ENCODE results near the gene CHD1L. TPM values are rescaled to one million over a fixed set of nuclear protein-coding genes. Genes with fewer than 3 reads are reported as not detected.
"Not testable (repeated sequence)": the region's sequence is repeated elsewhere in the genome, so short reads cannot be mapped to it uniquely, and the experiment has no call there.

Gene CHD1L
- total RNA-seq, 1 experiment from 2014 or later, result 64.2 TPM

DNA sequence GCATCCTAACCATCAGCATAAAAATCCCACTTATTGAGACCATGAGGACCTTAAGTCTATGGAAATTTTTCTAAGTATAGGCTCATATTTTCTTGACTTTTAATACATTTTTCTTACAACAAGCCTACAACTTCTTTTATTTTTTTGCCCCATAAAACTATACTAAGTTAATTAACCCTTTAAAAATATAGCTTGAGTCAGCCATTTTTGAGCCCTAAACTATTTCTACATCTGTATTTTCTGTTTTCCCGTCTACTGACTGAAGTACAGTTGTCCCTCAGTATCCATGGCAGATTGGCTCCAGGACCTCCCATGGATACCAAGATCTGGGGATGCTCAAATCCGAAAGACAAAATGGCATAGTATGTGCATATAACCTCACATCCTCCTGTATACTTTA, 55.0 kb downstream of the CHD1L start:
- Histone ChIP-seq H2BK5ac (ENCODE audit: insufficient read length, low read length) (no peak overlapping the region), H3K56ac (ENCODE audit: insufficient read length, low read depth, low read length) (no peak overlapping the region), H2BK12ac (ENCODE audit: insufficient read length, low read depth, low read length) (no peak overlapping the region), H4K8ac (replicated peaks; ENCODE audit: insufficient read length, low read depth, low read length) (no peak overlapping the region), H3K9me3 (ENCODE audit: control insufficient read depth, low read depth, low read length) (peaks cover 21% of the 10 kb centered on the region), H3K4me1 (ENCODE audit: insufficient read depth, low read length) (no peaks in the 10 kb centered on the region), H3K27me3 (ENCODE audit: insufficient read depth, low read length) (no peaks in the 10 kb centered on the region), H2BK20ac (ENCODE audit: low read depth, low read length, poor library complexity, severe bottlenecking) (no peak overlapping the region), H4K91ac (ENCODE audit: insufficient read length, low read depth, low read length) (no peak overlapping the region), H2AFZ (ENCODE audit: low read length) (no peak overlapping the region), H4K5ac (ENCODE audit: insufficient read length, low read depth, low read length) (no peak overlapping the region), H3K18ac (ENCODE audit: insufficient read length, low read depth, low read length) (no peak overlapping the region), H3K27ac (ENCODE audit: insufficient read length, low read depth, low read length) (no peak overlapping the region), H3K23me2 (ENCODE audit: insufficient read length, low read depth, low read length, poor library complexity, severe bottlenecking) (no peaks in the 10 kb centered on the region), H2BK15ac (ENCODE audit: low read depth, low read length) (no peak overlapping the region), H3K4ac (ENCODE audit: low read depth, low read length) (no peak overlapping the region), H3K23ac (ENCODE audit: insufficient read length, low read depth, low read length) (no peak overlapping the region), H4K20me1 (ENCODE audit: control insufficient read depth, insufficient read depth, insufficient read length) (no peaks in the 10 kb centered on the region), H2BK120ac (ENCODE audit: low read depth, low read length, poor library complexity, severe bottlenecking) (no peak overlapping the region), H3K79me1 (ENCODE audit: insufficient read depth, low read depth, low read length, poor library complexity, severe bottlenecking) (no peaks in the 10 kb centered on the region), H3K79me2 (ENCODE audit: insufficient read depth, low read length) (no peaks in the 10 kb centered on the region), H3K14ac (ENCODE audit: insufficient read depth, low read length) (no peak overlapping the region), H3K4me2 (ENCODE audit: insufficient read depth, insufficient read length, low read length) (no peak overlapping the region), H2AK5ac (ENCODE audit: insufficient read length, low read length) (no peak overlapping the region), H3T11ph (ENCODE audit: low read length) (no peak overlapping the region), H3K9ac (ENCODE audit: extremely low read depth, insufficient read length, low read length) (no peak overlapping the region)
- no peak for DNase-seq
- no CpG with 5 or more reads among the region's 2 CpGs for WGBS (ENCODE audit: extremely low coverage, insufficient read length, low lambda C conversion rate)
- Mint-ChIP-seq H3K27me3 (ENCODE audit: low read depth) (peaks cover 11% of the 10 kb centered on the region), H3K9me3 (peaks cover 40 to 56% of the 10 kb centered on the region in 2 experiments), H3K4me1 (no peaks in the 10 kb centered on the region), H3K4me3 (no peak overlapping the region), H3K27ac (no peak overlapping the region), H3K36me3 (ENCODE audit: insufficient read depth in 1 of 3, low read depth in 3 of 3) (peaks cover 77 to 96% (median 92%) of the 10 kb centered on the region in 3 experiments)
- TF ChIP-seq, protein P1, sequence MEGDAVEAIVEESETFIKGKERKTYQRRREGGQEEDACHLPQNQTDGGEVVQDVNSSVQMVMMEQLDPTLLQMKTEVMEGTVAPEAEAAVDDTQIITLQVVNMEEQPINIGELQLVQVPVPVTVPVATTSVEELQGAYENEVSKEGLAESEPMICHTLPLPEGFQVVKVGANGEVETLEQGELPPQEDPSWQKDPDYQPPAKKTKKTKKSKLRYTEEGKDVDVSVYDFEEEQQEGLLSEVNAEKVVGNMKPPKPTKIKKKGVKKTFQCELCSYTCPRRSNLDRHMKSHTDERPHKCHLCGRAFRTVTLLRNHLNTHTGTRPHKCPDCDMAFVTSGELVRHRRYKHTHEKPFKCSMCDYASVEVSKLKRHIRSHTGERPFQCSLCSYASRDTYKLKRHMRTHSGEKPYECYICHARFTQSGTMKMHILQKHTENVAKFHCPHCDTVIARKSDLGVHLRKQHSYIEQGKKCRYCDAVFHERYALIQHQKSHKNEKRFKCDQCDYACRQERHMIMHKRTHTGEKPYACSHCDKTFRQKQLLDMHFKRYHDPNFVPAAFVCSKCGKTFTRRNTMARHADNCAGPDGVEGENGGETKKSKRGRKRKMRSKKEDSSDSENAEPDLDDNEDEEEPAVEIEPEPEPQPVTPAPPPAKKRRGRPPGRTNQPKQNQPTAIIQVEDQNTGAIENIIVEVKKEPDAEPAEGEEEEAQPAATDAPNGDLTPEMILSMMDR (conservative IDR thresholded peaks at IDR 0.05), result no peak

DNA sequence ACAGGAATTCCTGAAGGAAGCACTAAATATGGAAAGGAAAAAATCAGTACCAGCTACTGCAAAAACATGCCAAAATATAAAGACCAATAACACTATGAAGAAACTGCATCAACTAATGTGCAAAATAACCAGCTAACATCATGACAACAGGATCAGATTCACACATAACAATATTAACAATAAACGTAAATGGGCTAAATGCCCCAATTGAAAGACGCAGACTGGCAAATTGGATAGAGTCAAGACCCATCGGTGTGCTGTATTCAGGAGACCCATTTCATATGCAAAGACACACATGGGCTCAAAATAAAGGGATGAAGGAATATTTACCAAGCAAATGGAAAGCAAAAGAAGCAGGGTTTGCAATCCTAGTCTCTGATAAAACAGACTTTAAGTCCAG, 63.3 kb downstream of the CHD1L start:
- not testable (repeated sequence) for H2BK15ac ChIP-seq (ENCODE audit: low read depth, low read length); H4K91ac ChIP-seq (ENCODE audit: insufficient read length, low read depth, low read length); H4K8ac ChIP-seq (replicated peaks; ENCODE audit: insufficient read length, low read depth, low read length); H2BK20ac ChIP-seq (ENCODE audit: low read depth, low read length, poor library complexity, severe bottlenecking); H3K79me2 ChIP-seq (ENCODE audit: insufficient read depth, low read length); DNase-seq; H2BK120ac ChIP-seq (ENCODE audit: low read depth, low read length, poor library complexity, severe bottlenecking); H3K4me1 Mint-ChIP-seq; H3K9ac ChIP-seq (ENCODE audit: extremely low read depth, insufficient read length, low read length); H3K4me3 Mint-ChIP-seq; H3K27ac Mint-ChIP-seq; H3K23me2 ChIP-seq (ENCODE audit: insufficient read length, low read depth, low read length, poor library complexity, severe bottlenecking); H3K79me1 ChIP-seq (ENCODE audit: insufficient read depth, low read depth, low read length, poor library complexity, severe bottlenecking); H4K5ac ChIP-seq (ENCODE audit: insufficient read length, low read depth, low read length); H3K4me1 ChIP-seq (ENCODE audit: insufficient read depth, low read length); H2AFZ ChIP-seq (ENCODE audit: low read length); H3K14ac ChIP-seq (ENCODE audit: insufficient read depth, low read length); H3T11ph ChIP-seq (ENCODE audit: low read length); H3K18ac ChIP-seq (ENCODE audit: insufficient read length, low read depth, low read length); H3K27me3 ChIP-seq (ENCODE audit: insufficient read depth, low read length); H3K4ac ChIP-seq (ENCODE audit: low read depth, low read length); H2BK12ac ChIP-seq (ENCODE audit: insufficient read length, low read depth, low read length); H3K56ac ChIP-seq (ENCODE audit: insufficient read length, low read depth, low read length); H2BK5ac ChIP-seq (ENCODE audit: insufficient read length, low read length); H3K23ac ChIP-seq (ENCODE audit: insufficient read length, low read depth, low read length); H4K20me1 ChIP-seq (ENCODE audit: control insufficient read depth, insufficient read depth, insufficient read length); H2AK5ac ChIP-seq (ENCODE audit: insufficient read length, low read length); H3K4me2 ChIP-seq (ENCODE audit: insufficient read depth, insufficient read length, low read length); H3K27ac ChIP-seq (ENCODE audit: insufficient read length, low read depth, low read length)
- peaks cover 49% of the 10 kb centered on the region for H3K27me3 Mint-ChIP-seq (ENCODE audit: low read depth)
- WGBS (ENCODE audit: extremely low coverage, insufficient read length, low lambda C conversion rate), result no CpG with 5 or more reads among the region's 3 CpGs
- H3K9me3 ChIP-seq (ENCODE audit: control insufficient read depth, low read depth, low read length), result peaks cover 13% of the 10 kb centered on the region
- peaks cover 25 to 58% (median 43%) of the 10 kb centered on the region in 3 experiments for H3K36me3 Mint-ChIP-seq (ENCODE audit: insufficient read depth in 1 of 3, low read depth in 3 of 3)
- peaks cover 83 to 85% of the 10 kb centered on the region in 2 experiments for H3K9me3 Mint-ChIP-seq
